Measurements from ENCODE around the gene IGFBPL1. TPM values are rescaled to one million over a fixed set of nuclear protein-coding genes. Genes with fewer than 3 reads are reported as not detected.
A peak's percentile ranks its signal among the peaks of the same experiment; 100 is the strongest.

Gene IGFBPL1
- total and polyA plus RNA-seq, 2 of the 13 experiments (the other 11 are each of a cell fraction or from before 2014, with no cell fraction given), result 0.24 TPM; not detected in 1

DNA sequence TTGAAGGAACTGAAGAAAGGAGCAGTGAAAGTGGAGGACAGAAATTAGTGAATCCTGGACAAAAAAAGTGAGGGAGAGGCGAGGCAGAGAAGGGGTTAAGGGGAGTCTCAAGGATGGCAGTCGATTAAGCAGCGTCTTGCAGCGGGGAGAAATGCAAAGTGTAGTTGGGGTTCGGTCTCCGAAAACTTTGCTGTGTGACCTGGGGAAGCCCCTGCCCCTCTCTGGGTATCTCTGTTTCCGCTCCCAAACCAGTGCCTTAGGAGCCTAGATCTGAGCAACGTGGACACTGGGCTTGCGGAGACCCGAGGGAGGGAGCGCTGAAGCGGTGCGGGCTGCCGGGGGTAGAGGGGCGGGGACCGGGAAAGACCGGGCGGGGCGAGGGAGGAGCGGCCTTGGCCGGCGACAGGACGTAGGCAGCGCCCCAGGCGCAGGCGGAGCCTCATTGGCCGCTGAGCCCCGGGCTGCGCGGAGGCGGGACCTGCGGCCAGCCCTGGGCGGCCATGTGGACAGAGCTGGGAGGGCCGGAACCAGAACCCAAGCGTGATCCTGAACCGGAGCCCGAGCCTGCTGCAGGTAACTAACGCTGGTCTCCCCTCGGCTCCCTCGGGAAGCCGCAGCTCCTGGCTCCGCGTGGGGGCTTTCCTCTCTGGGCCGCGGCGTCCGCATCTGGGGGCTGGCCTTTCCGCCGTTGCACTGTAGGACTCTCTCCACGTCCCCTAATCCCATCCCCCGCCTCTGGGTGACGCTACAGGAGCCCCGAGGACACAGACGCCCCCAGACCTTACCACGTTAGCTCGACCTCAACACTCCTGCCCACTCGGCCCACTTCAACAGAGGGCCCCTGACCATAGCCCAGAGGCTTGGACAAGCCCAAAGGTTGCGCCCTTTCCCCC is 31.8 kb downstream of the IGFBPL1 start, which contains the start of gene ALDH1B1 (continued):
- TF ChIP-seq ZNF350 (CRISPR knock-in tag; IDR thresholded peaks at IDR 0.05; ENCODE audit: borderline replicate concordance, low read depth) (peak; percentile 13; the same call in 1 of the 2 replicates), MEIS2 (CRISPR knock-in tag; IDR thresholded peaks at IDR 0.05) (peak; percentile 86), ZSCAN21 (CRISPR knock-in tag; IDR thresholded peaks at IDR 0.05; ENCODE audit: borderline replicate concordance) (peak; percentile 43; the same call in 1 of the 2 replicates), PPARG (CRISPR knock-in tag; conservative IDR thresholded peaks at IDR 0.05) (0 out of 2 replicates have a peak, but pooled peaks have one; percentile 6), TP53 (CRISPR knock-in tag; conservative IDR thresholded peaks at IDR 0.05) (no peak), ZFP62 (CRISPR knock-in tag; IDR thresholded peaks at IDR 0.05) (no peak), ZNF264 (CRISPR knock-in tag; IDR thresholded peaks at IDR 0.05) (peak; percentile 67; the same call in 1 of the 2 replicates), MEF2D (CRISPR knock-in tag; IDR thresholded peaks at IDR 0.05) (peak; percentile 29; the same call in 1 of the 2 replicates), PTBP1 (IDR thresholded peaks at IDR 0.05; ENCODE audit: low read depth, low read length, poor library complexity, severe bottlenecking) (peak; percentile 19), ZMYM2 (CRISPR knock-in tag; IDR thresholded peaks at IDR 0.05) (no peak)
- TF ChIP-seq, protein P1, sequence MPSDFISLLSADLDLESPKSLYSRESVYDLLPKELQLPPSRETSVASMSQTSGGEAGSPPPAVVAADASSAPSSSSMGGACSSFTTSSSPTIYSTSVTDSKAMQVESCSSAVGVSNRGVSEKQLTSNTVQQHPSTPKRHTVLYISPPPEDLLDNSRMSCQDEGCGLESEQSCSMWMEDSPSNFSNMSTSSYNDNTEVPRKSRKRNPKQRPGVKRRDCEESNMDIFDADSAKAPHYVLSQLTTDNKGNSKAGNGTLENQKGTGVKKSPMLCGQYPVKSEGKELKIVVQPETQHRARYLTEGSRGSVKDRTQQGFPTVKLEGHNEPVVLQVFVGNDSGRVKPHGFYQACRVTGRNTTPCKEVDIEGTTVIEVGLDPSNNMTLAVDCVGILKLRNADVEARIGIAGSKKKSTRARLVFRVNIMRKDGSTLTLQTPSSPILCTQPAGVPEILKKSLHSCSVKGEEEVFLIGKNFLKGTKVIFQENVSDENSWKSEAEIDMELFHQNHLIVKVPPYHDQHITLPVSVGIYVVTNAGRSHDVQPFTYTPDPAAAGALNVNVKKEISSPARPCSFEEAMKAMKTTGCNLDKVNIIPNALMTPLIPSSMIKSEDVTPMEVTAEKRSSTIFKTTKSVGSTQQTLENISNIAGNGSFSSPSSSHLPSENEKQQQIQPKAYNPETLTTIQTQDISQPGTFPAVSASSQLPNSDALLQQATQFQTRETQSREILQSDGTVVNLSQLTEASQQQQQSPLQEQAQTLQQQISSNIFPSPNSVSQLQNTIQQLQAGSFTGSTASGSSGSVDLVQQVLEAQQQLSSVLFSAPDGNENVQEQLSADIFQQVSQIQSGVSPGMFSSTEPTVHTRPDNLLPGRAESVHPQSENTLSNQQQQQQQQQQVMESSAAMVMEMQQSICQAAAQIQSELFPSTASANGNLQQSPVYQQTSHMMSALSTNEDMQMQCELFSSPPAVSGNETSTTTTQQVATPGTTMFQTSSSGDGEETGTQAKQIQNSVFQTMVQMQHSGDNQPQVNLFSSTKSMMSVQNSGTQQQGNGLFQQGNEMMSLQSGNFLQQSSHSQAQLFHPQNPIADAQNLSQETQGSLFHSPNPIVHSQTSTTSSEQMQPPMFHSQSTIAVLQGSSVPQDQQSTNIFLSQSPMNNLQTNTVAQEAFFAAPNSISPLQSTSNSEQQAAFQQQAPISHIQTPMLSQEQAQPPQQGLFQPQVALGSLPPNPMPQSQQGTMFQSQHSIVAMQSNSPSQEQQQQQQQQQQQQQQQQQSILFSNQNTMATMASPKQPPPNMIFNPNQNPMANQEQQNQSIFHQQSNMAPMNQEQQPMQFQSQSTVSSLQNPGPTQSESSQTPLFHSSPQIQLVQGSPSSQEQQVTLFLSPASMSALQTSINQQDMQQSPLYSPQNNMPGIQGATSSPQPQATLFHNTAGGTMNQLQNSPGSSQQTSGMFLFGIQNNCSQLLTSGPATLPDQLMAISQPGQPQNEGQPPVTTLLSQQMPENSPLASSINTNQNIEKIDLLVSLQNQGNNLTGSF (CRISPR knock-in tag; IDR thresholded peaks at IDR 0.05), result peak; percentile 71; the same call in 1 of the 2 replicates
- TF ChIP-seq, protein P2, sequence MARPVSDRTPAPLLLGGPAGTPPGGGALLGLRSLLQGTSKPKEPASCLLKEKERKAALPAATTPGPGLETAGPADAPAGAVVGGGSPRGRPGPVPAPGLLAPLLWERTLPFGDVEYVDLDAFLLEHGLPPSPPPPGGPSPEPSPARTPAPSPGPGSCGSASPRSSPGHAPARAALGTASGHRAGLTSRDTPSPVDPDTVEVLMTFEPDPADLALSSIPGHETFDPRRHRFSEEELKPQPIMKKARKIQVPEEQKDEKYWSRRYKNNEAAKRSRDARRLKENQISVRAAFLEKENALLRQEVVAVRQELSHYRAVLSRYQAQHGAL (CRISPR knock-in tag; IDR thresholded peaks at IDR 0.05; ENCODE audit: not compliant biosample characterization), result peak; percentile 79
- TF ChIP-seq, protein P3, sequence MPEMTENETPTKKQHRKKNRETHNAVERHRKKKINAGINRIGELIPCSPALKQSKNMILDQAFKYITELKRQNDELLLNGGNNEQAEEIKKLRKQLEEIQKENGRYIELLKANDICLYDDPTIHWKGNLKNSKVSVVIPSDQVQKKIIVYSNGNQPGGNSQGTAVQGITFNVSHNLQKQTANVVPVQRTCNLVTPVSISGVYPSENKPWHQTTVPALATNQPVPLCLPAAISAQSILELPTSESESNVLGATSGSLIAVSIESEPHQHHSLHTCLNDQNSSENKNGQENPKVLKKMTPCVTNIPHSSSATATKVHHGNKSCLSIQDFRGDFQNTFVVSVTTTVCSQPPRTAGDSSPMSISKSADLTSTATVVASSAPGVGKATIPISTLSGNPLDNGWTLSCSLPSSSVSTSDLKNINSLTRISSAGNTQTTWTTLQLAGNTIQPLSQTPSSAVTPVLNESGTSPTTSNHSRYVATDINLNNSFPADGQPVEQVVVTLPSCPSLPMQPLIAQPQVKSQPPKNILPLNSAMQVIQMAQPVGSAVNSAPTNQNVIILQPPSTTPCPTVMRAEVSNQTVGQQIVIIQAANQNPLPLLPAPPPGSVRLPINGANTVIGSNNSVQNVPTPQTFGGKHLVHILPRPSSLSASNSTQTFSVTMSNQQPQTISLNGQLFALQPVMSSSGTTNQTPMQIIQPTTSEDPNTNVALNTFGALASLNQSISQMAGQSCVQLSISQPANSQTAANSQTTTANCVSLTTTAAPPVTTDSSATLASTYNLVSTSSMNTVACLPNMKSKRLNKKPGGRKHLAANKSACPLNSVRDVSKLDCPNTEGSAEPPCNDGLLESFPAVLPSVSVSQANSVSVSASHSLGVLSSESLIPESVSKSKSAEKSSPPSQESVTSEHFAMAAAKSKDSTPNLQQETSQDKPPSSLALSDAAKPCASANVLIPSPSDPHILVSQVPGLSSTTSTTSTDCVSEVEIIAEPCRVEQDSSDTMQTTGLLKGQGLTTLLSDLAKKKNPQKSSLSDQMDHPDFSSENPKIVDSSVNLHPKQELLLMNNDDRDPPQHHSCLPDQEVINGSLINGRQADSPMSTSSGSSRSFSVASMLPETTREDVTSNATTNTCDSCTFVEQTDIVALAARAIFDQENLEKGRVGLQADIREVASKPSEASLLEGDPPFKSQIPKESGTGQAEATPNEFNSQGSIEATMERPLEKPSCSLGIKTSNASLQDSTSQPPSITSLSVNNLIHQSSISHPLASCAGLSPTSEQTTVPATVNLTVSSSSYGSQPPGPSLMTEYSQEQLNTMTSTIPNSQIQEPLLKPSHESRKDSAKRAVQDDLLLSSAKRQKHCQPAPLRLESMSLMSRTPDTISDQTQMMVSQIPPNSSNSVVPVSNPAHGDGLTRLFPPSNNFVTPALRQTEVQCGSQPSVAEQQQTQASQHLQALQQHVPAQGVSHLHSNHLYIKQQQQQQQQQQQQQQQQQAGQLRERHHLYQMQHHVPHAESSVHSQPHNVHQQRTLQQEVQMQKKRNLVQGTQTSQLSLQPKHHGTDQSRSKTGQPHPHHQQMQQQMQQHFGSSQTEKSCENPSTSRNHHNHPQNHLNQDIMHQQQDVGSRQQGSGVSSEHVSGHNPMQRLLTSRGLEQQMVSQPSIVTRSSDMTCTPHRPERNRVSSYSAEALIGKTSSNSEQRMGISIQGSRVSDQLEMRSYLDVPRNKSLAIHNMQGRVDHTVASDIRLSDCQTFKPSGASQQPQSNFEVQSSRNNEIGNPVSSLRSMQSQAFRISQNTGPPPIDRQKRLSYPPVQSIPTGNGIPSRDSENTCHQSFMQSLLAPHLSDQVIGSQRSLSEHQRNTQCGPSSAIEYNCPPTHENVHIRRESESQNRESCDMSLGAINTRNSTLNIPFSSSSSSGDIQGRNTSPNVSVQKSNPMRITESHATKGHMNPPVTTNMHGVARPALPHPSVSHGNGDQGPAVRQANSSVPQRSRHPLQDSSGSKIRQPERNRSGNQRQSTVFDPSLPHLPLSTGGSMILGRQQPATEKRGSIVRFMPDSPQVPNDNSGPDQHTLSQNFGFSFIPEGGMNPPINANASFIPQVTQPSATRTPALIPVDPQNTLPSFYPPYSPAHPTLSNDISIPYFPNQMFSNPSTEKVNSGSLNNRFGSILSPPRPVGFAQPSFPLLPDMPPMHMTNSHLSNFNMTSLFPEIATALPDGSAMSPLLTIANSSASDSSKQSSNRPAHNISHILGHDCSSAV (CRISPR knock-in tag; IDR thresholded peaks at IDR 0.05; ENCODE audit: borderline replicate concordance), result no peak

Data from HepG2 (cell line).